ENCODE results near the gene CYYR1.

Gene CYYR1

DNA sequence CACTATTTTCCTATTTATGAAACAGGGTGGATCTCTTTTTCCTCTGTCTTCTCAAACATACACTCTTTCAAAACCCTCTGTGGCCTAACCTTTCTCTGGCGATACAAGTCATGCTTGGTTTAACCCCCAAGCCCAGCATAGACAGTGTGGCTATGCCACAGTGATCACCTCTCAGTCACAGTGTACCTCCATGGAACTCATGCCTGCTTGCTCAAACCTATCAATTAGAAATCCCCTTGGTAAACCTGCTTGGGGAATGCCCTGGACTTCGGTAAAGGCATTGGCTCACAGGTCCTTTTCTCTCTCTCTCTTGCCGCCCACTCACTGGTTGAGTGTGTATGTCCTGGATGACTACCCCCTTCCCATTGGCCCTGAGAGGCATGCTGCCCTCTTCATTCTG, 147.5 kb downstream of the CYYR1 start:
- no peak overlapping the region for H3K14ac ChIP-seq (ENCODE audit: low read length)
- no peak overlapping the region for H3K4me2 ChIP-seq (ENCODE audit: low read length)
- H3K18ac ChIP-seq (ENCODE audit: low read length): no peak overlapping the region
- no peak overlapping the region for H2BK120ac ChIP-seq (ENCODE audit: insufficient read depth, low read length, poor library complexity)
- DNase-seq: no peak
- no peaks in the 10 kb centered on the region for H3K9me3 ChIP-seq (ENCODE audit: insufficient read depth, low read depth, low read length)
- H3K4me1 ChIP-seq (ENCODE audit: control insufficient read depth in 1 of 2, insufficient read depth in 2 of 2, low read length in 2 of 2): no peaks in the 10 kb centered on the region
- no peaks in the 10 kb centered on the region for H3K79me1 ChIP-seq (ENCODE audit: low read length)
- no peak overlapping the region for H2AFZ ChIP-seq (ENCODE audit: insufficient read depth, low read length, poor library complexity)
- H3K27me3 ChIP-seq (ENCODE audit: insufficient read depth, low read length): no peaks in the 10 kb centered on the region
- WGBS (ENCODE audit: extremely low coverage, insufficient coverage, insufficient read length): no CpG with 5 or more reads among the region's 3 CpGs
- H3K23ac ChIP-seq (ENCODE audit: low read length): no peak overlapping the region
- no peak overlapping the region for H3K4ac ChIP-seq (ENCODE audit: low read depth, low read length)
- H2AK5ac ChIP-seq (ENCODE audit: low read length): no peak overlapping the region
- H2BK12ac ChIP-seq (ENCODE audit: low read length): no peak overlapping the region
- H2BK5ac ChIP-seq (ENCODE audit: low read depth, low read length, poor library complexity): no peak overlapping the region
- H3K36me3 ChIP-seq (ENCODE audit: control insufficient read depth in 1 of 2, insufficient read depth in 2 of 2, low read length in 2 of 2): no peaks in the 10 kb centered on the region
- no peak overlapping the region for H4K8ac ChIP-seq (ENCODE audit: low read depth, low read length)
- H3K79me2 ChIP-seq (ENCODE audit: control insufficient read depth, insufficient read depth, low read length, poor library complexity): no peaks in the 10 kb centered on the region
- H4K12ac ChIP-seq (ENCODE audit: low read depth, low read length): no peak overlapping the region
- H3K27ac ChIP-seq (ENCODE audit: low read depth, low read length): no peak overlapping the region
- H3K4me3 ChIP-seq (ENCODE audit: low read depth, low read length): no peak overlapping the region
- H3K9ac ChIP-seq (ENCODE audit: low read length): no peak overlapping the region
- H4K91ac ChIP-seq (ENCODE audit: low read depth, low read length): no peak overlapping the region

- Histone ChIP-seq H3K4me1 (ENCODE audit: control insufficient read depth in 1 of 2, insufficient read depth in 2 of 2, low read length in 2 of 2) (no peaks in the 10 kb centered on the region), H2BK5ac (ENCODE audit: low read depth, low read length, poor library complexity) (no peak overlapping the region), H3K4me3 (ENCODE audit: low read depth, low read length) (no peak overlapping the region), H2AFZ (ENCODE audit: insufficient read depth, low read length, poor library complexity) (no peak overlapping the region), H2BK12ac (ENCODE audit: low read length) (no peak overlapping the region), H3K27me3 (ENCODE audit: insufficient read depth, low read length) (no peaks in the 10 kb centered on the region), H3K36me3 (ENCODE audit: control insufficient read depth in 1 of 2, insufficient read depth in 2 of 2, low read length in 2 of 2) (no peaks in the 10 kb centered on the region), H3K79me1 (ENCODE audit: low read length) (no peaks in the 10 kb centered on the region), H3K9ac (ENCODE audit: low read length) (no peak overlapping the region), H4K8ac (ENCODE audit: low read depth, low read length) (no peak overlapping the region), H3K4ac (ENCODE audit: low read depth, low read length) (no peak overlapping the region), H2AK5ac (ENCODE audit: low read length) (no peak overlapping the region), H4K12ac (ENCODE audit: low read depth, low read length) (no peak overlapping the region), H3K14ac (ENCODE audit: low read length) (no peak overlapping the region), H3K79me2 (ENCODE audit: control insufficient read depth, insufficient read depth, low read length, poor library complexity) (no peaks in the 10 kb centered on the region), H4K91ac (ENCODE audit: low read depth, low read length) (no peak overlapping the region), H3K23ac (ENCODE audit: low read length) (no peak overlapping the region), H3K9me3 (ENCODE audit: insufficient read depth, low read depth, low read length) (no peaks in the 10 kb centered on the region), H3K4me2 (ENCODE audit: low read length) (no peak overlapping the region), H3K18ac (ENCODE audit: low read length) (no peak overlapping the region), H3K27ac (ENCODE audit: low read depth, low read length) (no peak overlapping the region), H2BK120ac (ENCODE audit: insufficient read depth, low read length, poor library complexity) (no peak overlapping the region)
- no CpG with 5 or more reads among the region's 6 CpGs for WGBS (ENCODE audit: extremely low coverage, insufficient coverage, insufficient read length)
- no peak for DNase-seq
These were observed 149.6 kb downstream of the CYYR1 start for GRCh38 chr21:26423511-26423910.

- Histone ChIP-seq H3K9ac (ENCODE audit: low read length) (no peak overlapping the region), H3K18ac (ENCODE audit: low read length) (no peak overlapping the region), H3K4me3 (ENCODE audit: low read depth, low read length) (no peak overlapping the region), H3K4me1 (ENCODE audit: control insufficient read depth in 1 of 2, insufficient read depth in 2 of 2, low read length in 2 of 2) (no peaks in the 10 kb centered on the region), H3K4me2 (ENCODE audit: low read length) (no peak overlapping the region), H2AFZ (ENCODE audit: insufficient read depth, low read length, poor library complexity) (no peak overlapping the region), H3K79me2 (ENCODE audit: control insufficient read depth, insufficient read depth, low read length, poor library complexity) (no peaks in the 10 kb centered on the region), H4K91ac (ENCODE audit: low read depth, low read length) (no peak overlapping the region), H4K8ac (ENCODE audit: low read depth, low read length) (no peak overlapping the region), H2AK5ac (ENCODE audit: low read length) (no peak overlapping the region), H3K14ac (ENCODE audit: low read length) (no peak overlapping the region), H3K27me3 (ENCODE audit: insufficient read depth, low read length) (no peaks in the 10 kb centered on the region), H3K79me1 (ENCODE audit: low read length) (no peaks in the 10 kb centered on the region), H2BK120ac (ENCODE audit: insufficient read depth, low read length, poor library complexity) (no peak overlapping the region), H3K4ac (ENCODE audit: low read depth, low read length) (no peak overlapping the region), H3K23ac (ENCODE audit: low read length) (no peak overlapping the region), H3K27ac (ENCODE audit: low read depth, low read length) (no peak overlapping the region), H3K9me3 (ENCODE audit: insufficient read depth, low read depth, low read length) (no peaks in the 10 kb centered on the region), H2BK5ac (ENCODE audit: low read depth, low read length, poor library complexity) (no peak overlapping the region), H2BK12ac (ENCODE audit: low read length) (no peak overlapping the region), H3K36me3 (ENCODE audit: control insufficient read depth in 1 of 2, insufficient read depth in 2 of 2, low read length in 2 of 2) (no peaks in the 10 kb centered on the region), H4K12ac (ENCODE audit: low read depth, low read length) (no peak overlapping the region)
- no peak for DNase-seq
- no CpG with 5 or more reads among the region's 4 CpGs for WGBS (ENCODE audit: extremely low coverage, insufficient coverage, insufficient read length)
These were observed 150.4 kb downstream of the CYYR1 start for GRCh38 chr21:26422706-26423105.

GRCh38 chr21:26422138-26422537, 150.9 kb downstream of the CYYR1 start:
- no peaks in the 10 kb centered on the region for H3K27me3 ChIP-seq (ENCODE audit: insufficient read depth, low read length)
- no peak overlapping the region for H2BK5ac ChIP-seq (ENCODE audit: low read depth, low read length, poor library complexity)
- no peak overlapping the region for H3K18ac ChIP-seq (ENCODE audit: low read length)
- no peak overlapping the region for H4K91ac ChIP-seq (ENCODE audit: low read depth, low read length)
- H3K4me1 ChIP-seq (ENCODE audit: control insufficient read depth in 1 of 2, insufficient read depth in 2 of 2, low read length in 2 of 2): no peaks in the 10 kb centered on the region
- H3K4ac ChIP-seq (ENCODE audit: low read depth, low read length): no peak overlapping the region
- no CpG with 5 or more reads among the region's 3 CpGs for WGBS (ENCODE audit: extremely low coverage, insufficient coverage, insufficient read length)
- no peak overlapping the region for H4K12ac ChIP-seq (ENCODE audit: low read depth, low read length)
- no peak for DNase-seq
- H3K4me2 ChIP-seq (ENCODE audit: low read length): no peak overlapping the region
- no peaks in the 10 kb centered on the region for H3K9me3 ChIP-seq (ENCODE audit: insufficient read depth, low read depth, low read length)
- no peak overlapping the region for H3K23ac ChIP-seq (ENCODE audit: low read length)
- H4K8ac ChIP-seq (ENCODE audit: low read depth, low read length): no peak overlapping the region
- no peak overlapping the region for H3K4me3 ChIP-seq (ENCODE audit: low read depth, low read length)
- H3K36me3 ChIP-seq (ENCODE audit: control insufficient read depth in 1 of 2, insufficient read depth in 2 of 2, low read length in 2 of 2): no peaks in the 10 kb centered on the region
- H2BK12ac ChIP-seq (ENCODE audit: low read length): no peak overlapping the region
- H2AFZ ChIP-seq (ENCODE audit: insufficient read depth, low read length, poor library complexity): no peak overlapping the region
- H3K79me2 ChIP-seq (ENCODE audit: control insufficient read depth, insufficient read depth, low read length, poor library complexity): no peaks in the 10 kb centered on the region
- H2BK120ac ChIP-seq (ENCODE audit: insufficient read depth, low read length, poor library complexity): no peak overlapping the region
- no peak overlapping the region for H3K27ac ChIP-seq (ENCODE audit: low read depth, low read length)
- no peak overlapping the region for H3K14ac ChIP-seq (ENCODE audit: low read length)
- H3K79me1 ChIP-seq (ENCODE audit: low read length): no peaks in the 10 kb centered on the region
- no peak overlapping the region for H2AK5ac ChIP-seq (ENCODE audit: low read length)
- no peak overlapping the region for H3K9ac ChIP-seq (ENCODE audit: low read length)
